HCT116 (cell line): ENCODE measurements around the gene CSAD. TPM values are rescaled to one million over a fixed set of nuclear protein-coding genes. Genes with fewer than 3 reads are reported as not detected.

Experiments used
- ATAC-seq: fragments of 200-7000 bp; cut with Tn5 transposase; 2 replicates; pipeline ENCODE4 v1.9.1; 2020; ENCODE audit warnings: mild to moderate bottlenecking, moderate library complexity
- BruUV-seq: library from RNA; stranded (reverse); fragments of 400-500 nt; replicated peaks from 2 replicates; lab custom pipeline; 2021; lab: Mats Ljungman, UMichigan
- CTCF ChIA-PET: fragments of 300-600 bp; sonication (Branson Sonifier 250); formaldehyde crosslinking; loops from one replicate; lab custom pipeline; 2021; ENCODE audit warnings: antibody characterized with exemption; lab: Charles Lee
- POLR2A ChIA-PET: fragments of 300-600, 350-600 bp; sonication (Branson Sonifier 250); formaldehyde crosslinking; loops from one replicate; lab custom pipeline; 2021; ENCODE audit warnings: antibody characterized with exemption; lab: Charles Lee
- RAD21 ChIA-PET, 2 experiments: fragments of 300-600 bp; sonication (Branson Sonifier 250); formaldehyde crosslinking; loops; one replicate each; lab custom pipeline; 2023; ENCODE audit warnings: low total read pairs in 2 of 2; ENCODE audit not compliant: uncharacterized antibody in 2 of 2, unreplicated experiment in 2 of 2, low non-redundant PET in 1 of 2; lab: Charles Lee
- DNase-seq: peaks from one replicate; pipeline ENCODE4 v3.0.0-alpha.2; 2010; ENCODE audit warnings: low read depth, low spot score
- H2AFZ ChIP-seq: fragments of 200-600 bp; shearing (Covaris generic), sonication (generic); 2 replicates; pipeline ENCODE4 v1.6.1; 2017; ENCODE audit warnings: low read depth, mixed run types, mixed read lengths, antibody characterized with exemption, low read length; ENCODE audit not compliant: poor library complexity, severe bottlenecking
- H3K27ac ChIP-seq: 2 replicates; pipeline ENCODE4 v1.5.1; 2012; ENCODE audit warnings: low read depth, low read length
- H3K27me3 ChIP-seq: fragments of 200-600 bp; sonication (generic); 2 replicates; pipeline ENCODE4 v1.6.1; 2016; ENCODE audit warnings: mixed run types, low read length, mixed read lengths; ENCODE audit not compliant: insufficient read depth
- H3K36me3 ChIP-seq, 2 experiments: fragments of 200-500 bp in 1 of 2; fragments of 200-600 bp in 1 of 2; sonication (Bioruptor generic) in 1 of 2; sonication (generic) in 1 of 2; 2 replicates each; pipeline versions ENCODE4 v1.5.1 to v1.6.1; 2014 to 2016; ENCODE audit warnings: low read length in 2 of 2, inconsistent platforms in 1 of 2, mixed read lengths in 1 of 2, mixed run types in 1 of 2; ENCODE audit not compliant: insufficient read depth in 2 of 2, control insufficient read depth in 1 of 2
- H3K4me1 ChIP-seq, 2 experiments: fragments of 200-600 bp in 1 of 2; sonication (generic) in 1 of 2; 2 replicates each; pipeline versions ENCODE4 v1.5.1 to v1.6.1; 2012 to 2017; ENCODE audit warnings: low read length in 2 of 2, inconsistent platforms in 1 of 2, mild to moderate bottlenecking in 1 of 2, mixed read lengths in 1 of 2, mixed run types in 1 of 2, moderate library complexity in 1 of 2; ENCODE audit not compliant: insufficient read depth in 2 of 2, control insufficient read depth in 1 of 2
- H3K4me2 ChIP-seq: fragments of 200-600 bp; sonication (generic); 2 replicates; pipeline ENCODE4 v1.6.1; 2017; ENCODE audit warnings: mixed run types, low read length, mixed read lengths
- H3K4me3 ChIP-seq, 2 experiments: fragments of 200-600 bp in 1 of 2; sonication (generic) in 1 of 2; replicated peaks in 1 of 2; 2 replicates each; pipeline ENCODE4 v1.5.1; 2011 to 2016; ENCODE audit warnings: low read length in 2 of 2, control low read depth in 1 of 2, low read depth in 1 of 2, mild to moderate bottlenecking in 1 of 2, mixed read lengths in 1 of 2, mixed run types in 1 of 2
- H3K79me2 ChIP-seq: fragments of 200-600 bp; sonication (generic); 2 replicates; pipeline ENCODE4 v1.6.1; 2017; ENCODE audit warnings: mild to moderate bottlenecking, mixed run types, low read length, moderate library complexity, mixed read lengths; ENCODE audit not compliant: insufficient read depth
- H3K9ac ChIP-seq: fragments of 200-600 bp; sonication (generic); 2 replicates; pipeline ENCODE4 v1.6.1; 2016; ENCODE audit warnings: low read length, mixed read lengths
- H3K9me2 ChIP-seq: fragments of 200-600 bp; sonication (generic), shearing (Covaris generic); 2 replicates; pipeline ENCODE4 v1.6.1; 2017; ENCODE audit warnings: mixed run types, mild to moderate bottlenecking, moderate library complexity; ENCODE audit not compliant: insufficient read depth
- H3K9me3 ChIP-seq, 2 experiments: fragments of 200-500 bp in 1 of 2; fragments of 200-600 bp in 1 of 2; sonication (Bioruptor generic) in 1 of 2; sonication (generic) in 1 of 2; 2 replicates each; pipeline ENCODE4 v1.6.1; 2014 to 2017; ENCODE audit warnings: low read length in 2 of 2, mixed read lengths in 2 of 2, inconsistent platforms in 1 of 2, low read depth in 1 of 2, mild to moderate bottlenecking in 1 of 2, mixed run types in 1 of 2, moderate library complexity in 1 of 2; ENCODE audit not compliant: control insufficient read depth in 1 of 2, insufficient read depth in 1 of 2
- H4K20me1 ChIP-seq: fragments of 200-600 bp; sonication (generic), shearing (Covaris generic); 2 replicates; pipeline ENCODE4 v1.6.1; 2017; ENCODE audit warnings: mixed run types, mild to moderate bottlenecking, moderate library complexity; ENCODE audit not compliant: insufficient read depth
- CBX3 ChIP-seq: IDR thresholded peaks from 2 replicates; pipeline ENCODE4 v1.6.1; 2012; ENCODE audit warnings: low read depth
- CEBPB ChIP-seq: IDR thresholded peaks from 2 replicates; pipeline ENCODE4 v1.6.1; 2012; ENCODE audit warnings: low read depth
- ELF1 ChIP-seq: IDR thresholded peaks from 2 replicates; pipeline ENCODE4 v1.6.1; 2012; ENCODE audit warnings: low read depth, borderline replicate concordance
- EZH2 ChIP-seq: fragments of 200-600 bp; sonication (generic); IDR thresholded peaks from 2 replicates; pipeline ENCODE4 v1.6.1; 2017; ENCODE audit warnings: antibody characterized with exemption, mixed run types
- EZH2phosphoT487 ChIP-seq: fragments of 200-600 bp; IDR thresholded peaks from 2 replicates; pipeline ENCODE4 v1.6.1; 2018; ENCODE audit warnings: antibody characterized with exemption, borderline replicate concordance
- FOSL1 ChIP-seq: IDR thresholded peaks from 2 replicates; pipeline ENCODE4 v1.6.1; 2012; ENCODE audit warnings: low read depth
- JUND ChIP-seq: IDR thresholded peaks from 2 replicates; pipeline ENCODE4 v1.6.1; 2012
- POLR2A ChIP-seq: IDR thresholded peaks from 2 replicates; pipeline ENCODE4 v1.7.0; 2011; ENCODE audit warnings: borderline replicate concordance; ENCODE audit not compliant: insufficient read depth, insufficient read length; ENCODE audit errors: extremely low read depth
- SIN3A ChIP-seq: IDR thresholded peaks from 2 replicates; pipeline ENCODE4 v1.6.1; 2012; ENCODE audit warnings: low read depth
- SP1 ChIP-seq: IDR thresholded peaks from 2 replicates; pipeline ENCODE4 v1.6.1; 2012; ENCODE audit warnings: low read depth
- TCF7L2 ChIP-seq: IDR thresholded peaks from 2 replicates; pipeline ENCODE4 v1.7.0; 2011; ENCODE audit warnings: borderline replicate concordance, inconsistent platforms; ENCODE audit not compliant: insufficient read depth, insufficient read length; ENCODE audit errors: extremely low read depth
- YY1 ChIP-seq: IDR thresholded peaks from 2 replicates; pipeline ENCODE4 v1.6.1; 2011; ENCODE audit warnings: low read length, low read depth, moderate library complexity, mild to moderate bottlenecking; ENCODE audit not compliant: insufficient replicate concordance; ENCODE audit errors: extremely low read depth
- ZFX ChIP-seq: fragments of 450-650 bp; IDR thresholded peaks from 2 replicates; pipeline ENCODE4 v1.6.1; 2017
- ZNF274 ChIP-seq: fragments of 200-500 bp; sonication (Bioruptor generic); IDR thresholded peaks from 2 replicates; pipeline ENCODE4 v1.6.1; 2014; ENCODE audit warnings: mild to moderate bottlenecking, low read depth, low read length, inconsistent platforms
- intact Hi-C: fragments of 100-400 bp; cut with micrococcal nuclease; formaldehyde crosslinking; loops from 2 replicates; pipeline ENCODE4 v1.10.0; 2022
- total RNA-seq: library from RNA; stranded (reverse); gene quantifications from one replicate; pipeline ENCODE4 v1.2.1, GENCODE V29; 2021; ENCODE audit not compliant: unreplicated experiment
- TF ChIP-seq, protein P1 (sequence below): IDR thresholded peaks from 2 replicates; pipeline ENCODE4 v1.6.1; 2011; ENCODE audit warnings: mild to moderate bottlenecking, low read length, moderate library complexity; ENCODE audit not compliant: insufficient replicate concordance; ENCODE audit errors: extremely low read depth
- TF ChIP-seq, protein P2 (sequence below): IDR thresholded peaks from 2 replicates; pipeline ENCODE4 v1.6.1; 2012
- TF ChIP-seq, protein P3 (sequence below): IDR thresholded peaks from 2 replicates; pipeline ENCODE4 v1.6.1; 2012; ENCODE audit warnings: low read depth
- TF ChIP-seq, protein P4 (sequence below): IDR thresholded peaks from 2 replicates; pipeline ENCODE4 v1.6.1; 2012

CSAD gene
- total RNA-seq, 1 experiment from 2014 or later: 20.3 TPM

DNA sequence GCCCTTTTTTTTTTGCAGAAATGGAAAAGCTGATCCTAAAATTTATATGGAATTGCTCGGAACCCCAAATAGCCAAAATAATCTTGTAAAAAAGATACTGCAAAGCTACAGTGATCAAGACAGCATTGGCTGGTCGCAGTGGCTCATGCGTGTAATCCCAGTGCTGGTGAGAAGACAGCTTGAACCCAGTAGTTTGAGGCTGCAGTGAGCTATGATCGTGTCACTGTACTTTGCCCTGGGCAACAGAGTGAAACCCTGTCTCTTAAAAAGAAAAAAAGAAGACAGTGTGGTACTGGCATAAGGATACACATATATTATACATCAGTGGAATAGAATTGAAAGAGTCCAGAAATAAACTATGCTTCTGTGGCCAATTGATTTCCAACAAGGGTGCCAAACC lies 20.9 kb upstream of the CSAD start (continued):
- TF ChIP-seq ZNF274: no peak
- no peak for TF ChIP-seq ELF1
- no peak for TF ChIP-seq SP1
- no peak for TF ChIP-seq SIN3A

DNA sequence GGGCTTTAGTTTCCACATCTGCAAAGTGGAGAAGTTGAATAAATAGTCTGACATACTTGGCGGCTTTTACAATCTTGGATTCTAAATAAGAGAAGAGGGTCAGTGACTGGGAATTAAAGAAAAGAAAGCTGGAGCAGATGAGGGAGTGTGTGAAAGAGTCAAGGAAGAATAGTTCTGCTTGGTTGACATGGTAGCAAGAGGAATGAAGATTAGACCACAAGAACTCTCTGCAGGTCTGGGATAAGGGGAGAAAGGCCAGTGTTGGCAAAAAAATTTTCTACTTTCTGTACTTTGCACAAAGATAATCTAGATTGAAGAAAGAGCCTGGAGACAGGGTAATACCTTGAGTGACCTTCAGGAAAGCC lies 20.4 kb upstream of the CSAD start:
- Histone ChIP-seq H3K9me2 (no peaks in the 10 kb centered on the region), H3K9ac (no peak overlapping the region), H3K36me3 (no peaks in the 10 kb centered on the region), H3K4me1 (peaks cover 8 to 28% of the 10 kb centered on the region in 2 experiments; a peak in 3 of 4 replicates), H3K79me2 (no peaks in the 10 kb centered on the region), H3K4me3 (no peak overlapping the region), H4K20me1 (no peaks in the 10 kb centered on the region), H2AFZ (no peak overlapping the region), H3K27me3 (no peaks in the 10 kb centered on the region), H3K4me2 (no peak overlapping the region), H3K9me3 (no peaks in the 10 kb centered on the region), H3K27ac (no peak overlapping the region)
- intact Hi-C loops: no loop called here
- TF ChIP-seq ZFX: no peak
- no peak for TF ChIP-seq POLR2A
- TF ChIP-seq TCF7L2: no peak
- TF ChIP-seq, protein P1, sequence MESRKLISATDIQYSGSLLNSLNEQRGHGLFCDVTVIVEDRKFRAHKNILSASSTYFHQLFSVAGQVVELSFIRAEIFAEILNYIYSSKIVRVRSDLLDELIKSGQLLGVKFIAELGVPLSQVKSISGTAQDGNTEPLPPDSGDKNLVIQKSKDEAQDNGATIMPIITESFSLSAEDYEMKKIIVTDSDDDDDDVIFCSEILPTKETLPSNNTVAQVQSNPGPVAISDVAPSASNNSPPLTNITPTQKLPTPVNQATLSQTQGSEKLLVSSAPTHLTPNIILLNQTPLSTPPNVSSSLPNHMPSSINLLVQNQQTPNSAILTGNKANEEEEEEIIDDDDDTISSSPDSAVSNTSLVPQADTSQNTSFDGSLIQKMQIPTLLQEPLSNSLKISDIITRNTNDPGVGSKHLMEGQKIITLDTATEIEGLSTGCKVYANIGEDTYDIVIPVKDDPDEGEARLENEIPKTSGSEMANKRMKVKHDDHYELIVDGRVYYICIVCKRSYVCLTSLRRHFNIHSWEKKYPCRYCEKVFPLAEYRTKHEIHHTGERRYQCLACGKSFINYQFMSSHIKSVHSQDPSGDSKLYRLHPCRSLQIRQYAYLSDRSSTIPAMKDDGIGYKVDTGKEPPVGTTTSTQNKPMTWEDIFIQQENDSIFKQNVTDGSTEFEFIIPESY: no peak
- TF ChIP-seq, protein P2, sequence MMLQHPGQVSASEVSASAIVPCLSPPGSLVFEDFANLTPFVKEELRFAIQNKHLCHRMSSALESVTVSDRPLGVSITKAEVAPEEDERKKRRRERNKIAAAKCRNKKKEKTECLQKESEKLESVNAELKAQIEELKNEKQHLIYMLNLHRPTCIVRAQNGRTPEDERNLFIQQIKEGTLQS: no peak
- TF ChIP-seq EZH2: no peak
- no peak for TF ChIP-seq JUND
- TF ChIP-seq, protein P3, sequence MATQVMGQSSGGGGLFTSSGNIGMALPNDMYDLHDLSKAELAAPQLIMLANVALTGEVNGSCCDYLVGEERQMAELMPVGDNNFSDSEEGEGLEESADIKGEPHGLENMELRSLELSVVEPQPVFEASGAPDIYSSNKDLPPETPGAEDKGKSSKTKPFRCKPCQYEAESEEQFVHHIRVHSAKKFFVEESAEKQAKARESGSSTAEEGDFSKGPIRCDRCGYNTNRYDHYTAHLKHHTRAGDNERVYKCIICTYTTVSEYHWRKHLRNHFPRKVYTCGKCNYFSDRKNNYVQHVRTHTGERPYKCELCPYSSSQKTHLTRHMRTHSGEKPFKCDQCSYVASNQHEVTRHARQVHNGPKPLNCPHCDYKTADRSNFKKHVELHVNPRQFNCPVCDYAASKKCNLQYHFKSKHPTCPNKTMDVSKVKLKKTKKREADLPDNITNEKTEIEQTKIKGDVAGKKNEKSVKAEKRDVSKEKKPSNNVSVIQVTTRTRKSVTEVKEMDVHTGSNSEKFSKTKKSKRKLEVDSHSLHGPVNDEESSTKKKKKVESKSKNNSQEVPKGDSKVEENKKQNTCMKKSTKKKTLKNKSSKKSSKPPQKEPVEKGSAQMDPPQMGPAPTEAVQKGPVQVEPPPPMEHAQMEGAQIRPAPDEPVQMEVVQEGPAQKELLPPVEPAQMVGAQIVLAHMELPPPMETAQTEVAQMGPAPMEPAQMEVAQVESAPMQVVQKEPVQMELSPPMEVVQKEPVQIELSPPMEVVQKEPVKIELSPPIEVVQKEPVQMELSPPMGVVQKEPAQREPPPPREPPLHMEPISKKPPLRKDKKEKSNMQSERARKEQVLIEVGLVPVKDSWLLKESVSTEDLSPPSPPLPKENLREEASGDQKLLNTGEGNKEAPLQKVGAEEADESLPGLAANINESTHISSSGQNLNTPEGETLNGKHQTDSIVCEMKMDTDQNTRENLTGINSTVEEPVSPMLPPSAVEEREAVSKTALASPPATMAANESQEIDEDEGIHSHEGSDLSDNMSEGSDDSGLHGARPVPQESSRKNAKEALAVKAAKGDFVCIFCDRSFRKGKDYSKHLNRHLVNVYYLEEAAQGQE: no peak
- no peak for TF ChIP-seq CEBPB
- no peak for TF ChIP-seq YY1
- no peak for TF ChIP-seq EZH2phosphoT487
- TF ChIP-seq, protein P4, sequence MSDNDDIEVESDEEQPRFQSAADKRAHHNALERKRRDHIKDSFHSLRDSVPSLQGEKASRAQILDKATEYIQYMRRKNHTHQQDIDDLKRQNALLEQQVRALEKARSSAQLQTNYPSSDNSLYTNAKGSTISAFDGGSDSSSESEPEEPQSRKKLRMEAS: no peak
- no peak for TF ChIP-seq ELF1
- no peak for TF ChIP-seq ZNF274
- TF ChIP-seq CBX3: no peak
- TF ChIP-seq FOSL1: no peak
- no peak for TF ChIP-seq SP1
- ChIA-PET RAD21 (no interaction called here), POLR2A (no interaction called here), CTCF (no interaction called here)
- no TSS peak for BruUV-seq
- ATAC-seq: no peak
- no peak for DNase-seq
